ENCODE data around the gene IQSEC3.
"Not testable (repeated sequence)": the region's sequence is repeated elsewhere in the genome, so short reads cannot be mapped to it uniquely, and the experiment has no call there.

IQSEC3 gene

GRCh38 chr12:51087-51486 lies 15.5 kb upstream of the IQSEC3 start:
- H3K36me3 ChIP-seq (ENCODE audit: insufficient read depth, low read length); H3K79me2 ChIP-seq (ENCODE audit: insufficient read depth, low read length); H3K9ac ChIP-seq (ENCODE audit: low read depth, low read length, poor library complexity, severe bottlenecking); H3F3A ChIP-seq (ENCODE audit: low read depth); H3K4me3 ChIP-seq (ENCODE audit: low read length, poor library complexity, severe bottlenecking); H3K9me2 ChIP-seq (replicated peaks; ENCODE audit: low read depth, low read length); H3K4me1 ChIP-seq (ENCODE audit: insufficient read depth, low read length, poor library complexity, severe bottlenecking); H3K27me3 ChIP-seq (ENCODE audit: insufficient read depth, low read length, poor library complexity, severe bottlenecking); H3K4me2 ChIP-seq (ENCODE audit: low read depth, low read length, poor library complexity, severe bottlenecking); H4K20me1 ChIP-seq (ENCODE audit: insufficient read depth, low read length, poor library complexity, severe bottlenecking); H2AFZ ChIP-seq (ENCODE audit: low read length); H3K9me3 ChIP-seq (ENCODE audit: insufficient read depth, low read depth, low read length): not testable (repeated sequence)

GRCh38 chr12:51962-52361 lies 14.6 kb upstream of the IQSEC3 start:
- H3K36me3 ChIP-seq (ENCODE audit: insufficient read depth, low read length); H3K27me3 ChIP-seq (ENCODE audit: insufficient read depth, low read length, poor library complexity, severe bottlenecking); H3K9me2 ChIP-seq (replicated peaks; ENCODE audit: low read depth, low read length); H3K4me1 ChIP-seq (ENCODE audit: insufficient read depth, low read length, poor library complexity, severe bottlenecking); H3K4me3 ChIP-seq (ENCODE audit: low read length, poor library complexity, severe bottlenecking); H4K20me1 ChIP-seq (ENCODE audit: insufficient read depth, low read length, poor library complexity, severe bottlenecking); H3K4me2 ChIP-seq (ENCODE audit: low read depth, low read length, poor library complexity, severe bottlenecking); H3K79me2 ChIP-seq (ENCODE audit: insufficient read depth, low read length); H3K9ac ChIP-seq (ENCODE audit: low read depth, low read length, poor library complexity, severe bottlenecking); H2AFZ ChIP-seq (ENCODE audit: low read length); H3F3A ChIP-seq (ENCODE audit: low read depth): not testable (repeated sequence)
- H3K9me3 ChIP-seq (ENCODE audit: insufficient read depth, low read depth, low read length), result peaks cover 14% of the 10 kb centered on the region; the same call in 1 of the 2 replicates

GRCh38 chr12:52902-53734 lies 13.4 kb upstream of the IQSEC3 start:
- not testable (repeated sequence) for H3K36me3 ChIP-seq (ENCODE audit: insufficient read depth, low read length); H3F3A ChIP-seq (ENCODE audit: low read depth); H3K4me2 ChIP-seq (ENCODE audit: low read depth, low read length, poor library complexity, severe bottlenecking); H2AFZ ChIP-seq (ENCODE audit: low read length); H3K4me3 ChIP-seq (ENCODE audit: low read length, poor library complexity, severe bottlenecking); H4K20me1 ChIP-seq (ENCODE audit: insufficient read depth, low read length, poor library complexity, severe bottlenecking); H3K27me3 ChIP-seq (ENCODE audit: insufficient read depth, low read length, poor library complexity, severe bottlenecking); H3K4me1 ChIP-seq (ENCODE audit: insufficient read depth, low read length, poor library complexity, severe bottlenecking); H3K79me2 ChIP-seq (ENCODE audit: insufficient read depth, low read length); H3K9me2 ChIP-seq (replicated peaks; ENCODE audit: low read depth, low read length); H3K9ac ChIP-seq (ENCODE audit: low read depth, low read length, poor library complexity, severe bottlenecking)
- peaks cover 25% of the 10 kb centered on the region; the same call in 1 of the 2 replicates for H3K9me3 ChIP-seq (ENCODE audit: insufficient read depth, low read depth, low read length)

- no peaks in the 10 kb centered on the region for H3K27me3 ChIP-seq (ENCODE audit: insufficient read depth, low read length, poor library complexity, severe bottlenecking)
Observed at GRCh38 chr12:53735-54730, 12.5 kb upstream of the IQSEC3 start.

More at GRCh38 chr12:53735-54730, 12.5 kb upstream of the IQSEC3 start:
- Histone ChIP-seq H4K20me1 (ENCODE audit: insufficient read depth, low read length, poor library complexity, severe bottlenecking) (no peaks in the 10 kb centered on the region), H3K79me2 (ENCODE audit: insufficient read depth, low read length) (no peaks in the 10 kb centered on the region), H3K4me2 (ENCODE audit: low read depth, low read length, poor library complexity, severe bottlenecking) (no peak overlapping the region), H2AFZ (ENCODE audit: low read length) (no peak overlapping the region), H3K9me2 (replicated peaks; ENCODE audit: low read depth, low read length) (no peaks in the 10 kb centered on the region), H3K9ac (ENCODE audit: low read depth, low read length, poor library complexity, severe bottlenecking) (no peak overlapping the region), H3K4me1 (ENCODE audit: insufficient read depth, low read length, poor library complexity, severe bottlenecking) (no peaks in the 10 kb centered on the region), H3K9me3 (ENCODE audit: insufficient read depth, low read depth, low read length) (peaks cover 31% of the 10 kb centered on the region; the same call in 1 of the 2 replicates), H3K4me3 (ENCODE audit: low read length, poor library complexity, severe bottlenecking) (no peak overlapping the region), H3K36me3 (ENCODE audit: insufficient read depth, low read length) (no peaks in the 10 kb centered on the region), H3F3A (ENCODE audit: low read depth) (no peaks in the 10 kb centered on the region)
- TF ChIP-seq CTCF (conservative IDR thresholded peaks at IDR 0.05; ENCODE audit: low read length) (no peak), EZH2phosphoT487 (IDR thresholded peaks at IDR 0.05; ENCODE audit: borderline replicate concordance) (no peak)

Data from Loucy (cell line).